Endothelial cell of umbilical vein (primary cell): ENCODE data around the gene HOXA9. TPM values are rescaled to one million over a fixed set of nuclear protein-coding genes. Genes with fewer than 3 reads are reported as not detected.

Experiments
- BruUV-seq: library from RNA; stranded (reverse); fragments of 400-500 nt; replicated peaks from 2 replicates; lab custom pipeline; 2021; lab: Mats Ljungman, UMichigan
- CTCF ChIA-PET: fragments of 300-600, 350-600 bp; sonication (Branson Sonifier 250); formaldehyde crosslinking; loops from one replicate; lab custom pipeline; 2021; ENCODE audit warnings: antibody characterized with exemption, inconsistent platforms; lab: Charles Lee
- POLR2A ChIA-PET: fragments of 300-600, 350-600 bp; sonication (Branson Sonifier 250); formaldehyde crosslinking; loops from one replicate; lab custom pipeline; 2021; ENCODE audit warnings: antibody characterized with exemption, inconsistent platforms; lab: Charles Lee
- DNase-seq: peaks from one replicate; pipeline ENCODE4 v3.0.0-alpha.2; 2011; ENCODE audit warnings: low read depth, low spot score
- FAIRE-seq: peaks from 2 replicates; lab custom pipeline; 2011; peaks lifted over from hg19 to GRCh38; lab: Jason Lieb, UNC
- H2AFZ ChIP-seq: 2 replicates; pipeline ENCODE4 v1.6.0; 2012; ENCODE audit warnings: low read depth, low read length, control low read depth, inconsistent platforms
- H3K27ac ChIP-seq: 2 replicates; pipeline ENCODE4 v1.5.1; 2011; ENCODE audit warnings: low read depth, mild to moderate bottlenecking, control low read depth, low read length, moderate library complexity; ENCODE audit not compliant: insufficient read depth
- H3K27me3 ChIP-seq, 2 experiments: 2 replicates each; pipeline versions ENCODE4 v1.6.0 to v1.6.1; 2011; ENCODE audit warnings: low read length in 2 of 2, mixed read lengths in 1 of 2; ENCODE audit not compliant: control insufficient read depth in 2 of 2, insufficient read depth in 2 of 2
- H3K36me3 ChIP-seq, 2 experiments: 2 replicates in 1 of 2; 3 replicates in 1 of 2; pipeline ENCODE4 v1.5.1; 2011; ENCODE audit warnings: low read length in 2 of 2, mild to moderate bottlenecking in 1 of 2, moderate library complexity in 1 of 2; ENCODE audit not compliant: control insufficient read depth in 2 of 2, insufficient read depth in 2 of 2; ENCODE audit errors: extremely low read depth in 1 of 2
- H3K4me1 ChIP-seq: 3 replicates; pipeline ENCODE4 v1.5.1; 2011; ENCODE audit warnings: mild to moderate bottlenecking, low read length; ENCODE audit not compliant: control insufficient read depth, insufficient read depth; ENCODE audit errors: extremely low read depth
- H3K4me2 ChIP-seq: 2 replicates; pipeline ENCODE4 v1.6.1; 2011; ENCODE audit warnings: low read length, control low read depth, mixed read lengths; ENCODE audit not compliant: insufficient read depth
- H3K4me3 ChIP-seq, 3 experiments: fragments of 200-600 bp in 1 of 3; sonication (generic), shearing (Covaris generic) in 1 of 3; replicated peaks in 1 of 3; 2 replicates each; pipeline ENCODE4 v1.5.1; 2011 to 2016; ENCODE audit warnings: control low read depth in 3 of 3, low read length in 3 of 3, mild to moderate bottlenecking in 2 of 3, inconsistent platforms in 1 of 3, low read depth in 1 of 3, moderate library complexity in 1 of 3; ENCODE audit not compliant: insufficient read depth in 1 of 3
- H3K79me2 ChIP-seq: 2 replicates; pipeline ENCODE4 v1.6.0; 2012; ENCODE audit warnings: low read length, inconsistent platforms; ENCODE audit not compliant: control insufficient read depth, insufficient read depth
- H3K9ac ChIP-seq: replicated peaks from 2 replicates; pipeline ENCODE3; 2011; ENCODE audit warnings: low read length, control low read depth; ENCODE audit not compliant: insufficient read depth; ENCODE audit errors: extremely low read depth
- H3K9me1 ChIP-seq: replicated peaks from 3 replicates; pipeline ENCODE4 v1.6.0; 2011; ENCODE audit warnings: mild to moderate bottlenecking, low read length; ENCODE audit not compliant: control insufficient read depth, insufficient read depth; ENCODE audit errors: extremely low read depth
- H3K9me3 ChIP-seq: replicated peaks from 2 replicates; pipeline ENCODE4 v1.5.1; 2012; ENCODE audit warnings: low read length, inconsistent platforms; ENCODE audit not compliant: control insufficient read depth, insufficient read depth
- H4K20me1 ChIP-seq: replicated peaks from 2 replicates; pipeline ENCODE3; 2011; ENCODE audit warnings: mild to moderate bottlenecking, low read length; ENCODE audit not compliant: control insufficient read depth, insufficient read depth; ENCODE audit errors: extremely low read depth
- CTCF ChIP-seq, 2 donors: IDR thresholded peaks; 1 replicate in 1 of 2; 2 replicates in 1 of 2; pipeline ENCODE4 v1.5.1; 2011; ENCODE audit warnings: low read length in 2 of 2, mild to moderate bottlenecking in 2 of 2, moderate library complexity in 2 of 2, control low read depth in 1 of 2, inconsistent platforms in 1 of 2, low read depth in 1 of 2; ENCODE audit not compliant: insufficient read depth in 1 of 2; ENCODE audit errors: extremely low read depth in 1 of 2
- EZH2 ChIP-seq: IDR thresholded peaks from 2 replicates; pipeline ENCODE4 v1.6.1; 2012; ENCODE audit warnings: borderline replicate concordance, low read depth, mild to moderate bottlenecking, moderate library complexity, low read length, inconsistent platforms; ENCODE audit not compliant: severe bottlenecking
- FOS ChIP-seq: IDR thresholded peaks from 2 replicates; pipeline ENCODE4 v1.6.1; 2011; ENCODE audit warnings: mild to moderate bottlenecking, low read length, moderate library complexity, borderline replicate concordance; ENCODE audit not compliant: insufficient read depth
- GATA2 ChIP-seq: IDR thresholded peaks from 2 replicates; pipeline ENCODE4 v1.7.0; 2011; ENCODE audit warnings: low read depth, mild to moderate bottlenecking, moderate library complexity, mixed read lengths, low read length; ENCODE audit not compliant: insufficient read length, insufficient read depth
- JUN ChIP-seq: IDR thresholded peaks from 2 replicates; pipeline ENCODE4 v1.6.1; 2011; ENCODE audit warnings: borderline replicate concordance, low read depth; ENCODE audit not compliant: insufficient read length, insufficient read depth
- MYC ChIP-seq: IDR thresholded peaks from one replicate; pipeline ENCODE4 v1.6.1; 2011; ENCODE audit warnings: mild to moderate bottlenecking, low read depth, low read length
- POLR2A ChIP-seq: IDR thresholded peaks from 2 replicates; pipeline ENCODE4 v1.6.1; 2012; ENCODE audit warnings: low read depth, mild to moderate bottlenecking, control low read depth, low read length
- POLR2AphosphoS5 ChIP-seq: IDR thresholded peaks from 2 replicates; pipeline ENCODE4 v1.6.1; 2012; ENCODE audit warnings: low read depth, mild to moderate bottlenecking, control low read depth, low read length, moderate library complexity; ENCODE audit not compliant: insufficient read depth
- dilution Hi-C: fragments of 300-500 bp; cut with MboI; formaldehyde crosslinking; loops from one replicate; pipeline ENCODE4 v1.15.0; 2019; ENCODE audit warnings: low sequenced_read_pairs; ENCODE audit not compliant: extremely low pct_ligation_motif_present
- intact Hi-C: fragments of 100-400 bp; cut with micrococcal nuclease; formaldehyde crosslinking; loops from one replicate; pipeline ENCODE4 v1.10.0; 2022
- polyA plus RNA-seq, 4 experiments: library from polyadenylated mRNA; depleted of rRNA in 3 of 4; stranded (reverse) in 3 of 4; unstranded in 1 of 4; fragments of >200 nt; gene quantifications; 2 replicates each; pipeline versions ENCODE4 v1.2.1 to v1.2.3, GENCODE V29; 2011 to 2012; ENCODE audit warnings: missing spikeins in 1 of 4
- total RNA-seq: library from RNA; stranded (reverse); gene quantifications from 2 replicates; pipeline ENCODE4 v1.2.3, GENCODE V29; 2021
- TF ChIP-seq, protein P1 (sequence below): IDR thresholded peaks from 2 replicates; pipeline ENCODE4 v1.6.1; 2011; ENCODE audit not compliant: insufficient read depth, insufficient read length

The HOXA9 gene
- total and polyA plus RNA-seq, 2 donors (not counting 3 experiments of a cell fraction or from before 2014, with no cell fraction given): 47.2 to 61.6 TPM

- ChIA-PET CTCF (interaction anchor here (0.8 to 2.4 kb wide), 4 partner anchors 9 to 892 kb away, joined by 3 to 6 read pairs (median 4); no protein-coding TSS in a partner anchor), POLR2A (no interaction called here)
- peaks cover 80 to 94% of the 10 kb centered on the region in 2 experiments for H3K27me3 ChIP-seq
- no peak overlapping the region for H3K27ac ChIP-seq
- H3K79me2 ChIP-seq: no peaks in the 10 kb centered on the region
- no peaks in the 10 kb centered on the region for H4K20me1 ChIP-seq
- no peaks in the 10 kb centered on the region for H3K9me1 ChIP-seq
- no TSS peak for BruUV-seq
- H3K36me3 ChIP-seq: no peaks in the 10 kb centered on the region
- dilution Hi-C loops (no loop called here), intact Hi-C loops (loop anchor here (2.0 kb wide), 1 partner anchor 37 kb away; no protein-coding TSS in a partner anchor)
- H3K9me3 ChIP-seq: no peaks in the 10 kb centered on the region
- no peak for DNase-seq
- no peak overlapping the region for H3K4me3 ChIP-seq
- TF ChIP-seq MYC: no peak
- TF ChIP-seq FOS: no peak
- H2AFZ ChIP-seq: no peak overlapping the region
- no peak overlapping the region for H3K4me2 ChIP-seq
- no peak for FAIRE-seq
- peaks cover 26% of the 10 kb centered on the region for H3K4me1 ChIP-seq
- H3K9ac ChIP-seq: no peak overlapping the region
Measured at GRCh38 chr7:27201580-27202017, 36.3 kb upstream of the HOXA9 start.

DNA sequence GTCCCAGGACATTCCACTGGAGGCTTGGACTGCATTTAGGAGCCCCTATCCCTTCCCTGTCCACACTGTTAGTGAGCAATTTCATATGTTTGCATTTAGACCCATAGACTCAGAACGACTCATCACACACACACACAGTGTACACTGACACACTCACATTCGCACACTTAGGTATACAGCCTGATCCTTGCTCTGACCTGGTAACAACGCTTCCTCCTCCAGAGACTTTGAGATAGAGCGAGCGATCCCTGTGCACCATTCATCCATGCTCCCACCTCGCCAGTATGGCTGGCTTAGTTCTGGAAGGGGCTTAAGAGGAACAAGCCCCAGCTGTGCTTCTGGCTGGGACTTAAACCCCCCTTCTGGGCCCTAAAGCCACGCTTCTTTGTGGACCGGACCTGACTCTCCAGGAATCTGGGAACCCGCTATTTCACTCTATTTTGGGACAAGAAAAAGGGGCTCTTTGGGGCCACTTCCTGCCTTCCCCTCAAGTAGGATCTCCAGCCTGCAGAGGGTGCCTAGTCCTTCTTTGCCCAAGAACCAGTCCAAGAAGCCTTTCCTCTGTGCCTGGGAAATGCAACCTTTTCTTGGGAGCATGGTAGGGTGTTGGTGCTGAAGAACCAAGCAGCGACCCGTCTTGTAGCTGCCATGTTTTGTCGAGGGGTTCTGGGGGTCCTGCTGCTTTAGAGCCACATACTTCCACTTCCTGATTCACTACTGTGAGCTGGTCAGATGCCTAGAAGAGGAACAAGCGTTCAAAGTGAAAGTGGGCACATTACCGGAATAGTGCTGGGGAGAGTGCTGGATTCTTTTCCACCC, 35.6 kb upstream of the HOXA9 start:
- DNase-seq: no peak
- H3K9ac ChIP-seq: no peak overlapping the region
- no peak for TF ChIP-seq CTCF (IDR thresholded peaks at IDR 0.05; ENCODE audit: extremely low read depth in 1 of 2, insufficient read depth in 1 of 2, low read depth in 1 of 2, low read length in 2 of 2)
- TF ChIP-seq POLR2AphosphoS5: no peak
- no peak for TF ChIP-seq POLR2A
- TF ChIP-seq GATA2: no peak
- TF ChIP-seq JUN: no peak
- TF ChIP-seq FOS: no peak
- TF ChIP-seq MYC: no peak
- TF ChIP-seq, protein P1, sequence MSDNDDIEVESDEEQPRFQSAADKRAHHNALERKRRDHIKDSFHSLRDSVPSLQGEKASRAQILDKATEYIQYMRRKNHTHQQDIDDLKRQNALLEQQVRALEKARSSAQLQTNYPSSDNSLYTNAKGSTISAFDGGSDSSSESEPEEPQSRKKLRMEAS: no peak
- no peak for TF ChIP-seq EZH2
- dilution Hi-C loops (no loop called here), intact Hi-C loops (loop anchor here (1.0 to 2.0 kb wide), 2 partner anchors 38 to 375 kb away; no protein-coding TSS in a partner anchor)
- ChIA-PET POLR2A (no interaction called here), CTCF (interaction anchor here (0.8 to 2.9 kb wide), 7 partner anchors 9 to 893 kb away, joined by 3 to 24 read pairs (median 6); no protein-coding TSS in a partner anchor)
- no peaks in the 10 kb centered on the region for H3K9me3 ChIP-seq
- peaks cover 78 to 94% of the 10 kb centered on the region in 2 experiments for H3K27me3 ChIP-seq
- H3K9me1 ChIP-seq: no peaks in the 10 kb centered on the region
- H2AFZ ChIP-seq: peak overlapping the region; percentile 75
- H3K36me3 ChIP-seq: no peaks in the 10 kb centered on the region
- peak overlapping the region; percentile 75 for H3K4me2 ChIP-seq
- H3K4me1 ChIP-seq: peaks cover 26% of the 10 kb centered on the region
- no TSS peak for BruUV-seq
- peak; percentile 12 for FAIRE-seq
- H4K20me1 ChIP-seq: no peaks in the 10 kb centered on the region
- H3K4me3 ChIP-seq: peak overlapping the region in 1 of 3 experiments; percentile 6
- no peaks in the 10 kb centered on the region for H3K79me2 ChIP-seq
- no peak overlapping the region for H3K27ac ChIP-seq
